ELF-1 (cell line): ENCODE measurements around the gene VSIG8.

Experiments
- DNase-seq: peaks from one replicate; pipeline ENCODE4 v3.0.0-alpha.2; 2016; ENCODE audit warnings: low read depth, low spot score

Gene VSIG8

GRCh38 chr1:159883134-159883533 lies 20.7 kb upstream of the VSIG8 start:
- no peak for DNase-seq

- no peak for DNase-seq
Observed at GRCh38 chr1:159882527-159882862, 20.0 kb upstream of the VSIG8 start.

GRCh38 chr1:159881622-159882526 lies 19.4 kb upstream of the VSIG8 start:
- no peak for DNase-seq

- DNase-seq = no peak
Observed at GRCh38 chr1:159880430-159880829, 18.0 kb upstream of the VSIG8 start.

GRCh38 chr1:159879977-159880376 lies 17.5 kb upstream of the VSIG8 start:
- no peak for DNase-seq

- no peak for DNase-seq
Observed at GRCh38 chr1:159879136-159879535, 16.7 kb upstream of the VSIG8 start.

- DNase-seq = no peak
Observed at GRCh38 chr1:159877695-159878444, 15.4 kb upstream of the VSIG8 start.

- no peak for DNase-seq
Observed at GRCh38 chr1:159873530-159874143, 11.2 kb upstream of the VSIG8 start.

- DNase-seq = peak; percentile 81
Observed at GRCh38 chr1:159872891-159873290, 10.4 kb upstream of the VSIG8 start.

GRCh38 chr1:159870704-159871103 lies 8.2 kb upstream of the VSIG8 start:
- DNase-seq = no peak

- no peak for DNase-seq
Observed at GRCh38 chr1:159869607-159870006, 7.2 kb upstream of the VSIG8 start.

- no peak for DNase-seq
Observed at GRCh38 chr1:159869173-159869572, 6.7 kb upstream of the VSIG8 start.

- no peak for DNase-seq
Observed at GRCh38 chr1:159868766-159869165, 6.3 kb upstream of the VSIG8 start.

GRCh38 chr1:159867664-159868026 lies 5.2 kb upstream of the VSIG8 start:
- peak; percentile 36 for DNase-seq

- DNase-seq = no peak
Observed at GRCh38 chr1:159866905-159867663, 4.6 kb upstream of the VSIG8 start.

- no peak for DNase-seq
Observed at GRCh38 chr1:159866066-159866465, 3.6 kb upstream of the VSIG8 start.

GRCh38 chr1:159864262-159864661 lies 1.8 kb upstream of the VSIG8 start:
- no peak for DNase-seq

GRCh38 chr1:159862031-159862430 lies 426 bp downstream of the VSIG8 start:
- no peak for DNase-seq

GRCh38 chr1:159861218-159861617 lies 1.2 kb downstream of the VSIG8 start:
- no peak for DNase-seq

GRCh38 chr1:159860456-159860855 lies 2.0 kb downstream of the VSIG8 start:
- no peak for DNase-seq

GRCh38 chr1:159859767-159860322 lies 2.6 kb downstream of the VSIG8 start:
- no peak for DNase-seq

GRCh38 chr1:159857889-159858288 lies 4.6 kb downstream of the VSIG8 start:
- DNase-seq = no peak
